ENCODE data around the gene AURKAIP1.

AURKAIP1 gene

DNA sequence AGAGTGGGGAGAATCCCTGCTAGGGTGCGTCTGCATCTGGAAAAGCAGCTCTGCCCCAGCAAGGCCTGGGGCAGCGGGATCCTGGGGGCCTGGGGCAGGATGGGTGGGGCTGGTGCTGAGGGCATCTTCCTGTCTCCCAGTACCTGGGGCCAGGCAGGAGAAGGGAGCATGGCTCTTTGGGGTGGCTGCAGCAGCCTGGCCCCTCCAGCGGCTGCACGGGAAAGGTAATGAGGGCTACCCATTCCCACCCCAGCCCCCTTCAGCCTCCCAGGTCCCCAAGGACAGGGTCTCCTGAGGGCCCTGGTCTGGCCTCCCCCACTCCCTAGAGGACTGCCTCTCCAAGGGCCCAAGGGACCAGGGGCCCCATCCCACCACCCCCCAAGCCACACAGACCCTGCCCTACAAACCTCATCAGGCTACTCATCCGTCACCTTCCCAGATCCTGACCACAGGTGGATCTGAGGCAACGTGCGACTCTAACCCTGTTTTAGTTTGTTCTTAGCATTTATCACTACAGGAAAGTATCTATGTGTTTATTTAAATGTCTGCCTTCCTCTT, 47.0 kb upstream of the AURKAIP1 start:
- Histone ChIP-seq H3K27me3 (ENCODE audit: low read depth, low read length) (no peaks in the 10 kb centered on the region), H3K4me1 (ENCODE audit: low read length) (peaks cover 28% of the 10 kb centered on the region), H3K9ac (ENCODE audit: low read length) (no peak overlapping the region), H3K4me2 (ENCODE audit: low read length) (no peak overlapping the region), H3K9me3 (ENCODE audit: insufficient read depth, low read length) (no peaks in the 10 kb centered on the region), H3K79me2 (ENCODE audit: low read length) (no peaks in the 10 kb centered on the region), H3K36me3 (replicated peaks; ENCODE audit: low read depth, low read length) (no peaks in the 10 kb centered on the region), H4K20me1 (ENCODE audit: insufficient read depth, low read length) (no peaks in the 10 kb centered on the region), H2AFZ (ENCODE audit: low read depth, low read length) (peak overlapping the region; percentile 46; the same call in 1 of the 2 replicates), H3K27ac (ENCODE audit: low read length) (no peak overlapping the region), H3K4me3 (ENCODE audit: low read length) (no peak overlapping the region)
- TF ChIP-seq, protein P1, sequence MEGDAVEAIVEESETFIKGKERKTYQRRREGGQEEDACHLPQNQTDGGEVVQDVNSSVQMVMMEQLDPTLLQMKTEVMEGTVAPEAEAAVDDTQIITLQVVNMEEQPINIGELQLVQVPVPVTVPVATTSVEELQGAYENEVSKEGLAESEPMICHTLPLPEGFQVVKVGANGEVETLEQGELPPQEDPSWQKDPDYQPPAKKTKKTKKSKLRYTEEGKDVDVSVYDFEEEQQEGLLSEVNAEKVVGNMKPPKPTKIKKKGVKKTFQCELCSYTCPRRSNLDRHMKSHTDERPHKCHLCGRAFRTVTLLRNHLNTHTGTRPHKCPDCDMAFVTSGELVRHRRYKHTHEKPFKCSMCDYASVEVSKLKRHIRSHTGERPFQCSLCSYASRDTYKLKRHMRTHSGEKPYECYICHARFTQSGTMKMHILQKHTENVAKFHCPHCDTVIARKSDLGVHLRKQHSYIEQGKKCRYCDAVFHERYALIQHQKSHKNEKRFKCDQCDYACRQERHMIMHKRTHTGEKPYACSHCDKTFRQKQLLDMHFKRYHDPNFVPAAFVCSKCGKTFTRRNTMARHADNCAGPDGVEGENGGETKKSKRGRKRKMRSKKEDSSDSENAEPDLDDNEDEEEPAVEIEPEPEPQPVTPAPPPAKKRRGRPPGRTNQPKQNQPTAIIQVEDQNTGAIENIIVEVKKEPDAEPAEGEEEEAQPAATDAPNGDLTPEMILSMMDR (IDR thresholded peaks at IDR 0.05; ENCODE audit: low read depth, low read length), result no peak
- no peak for TF ChIP-seq EZH2phosphoT487 (IDR thresholded peaks at IDR 0.05; ENCODE audit: low read depth)

DNA sequence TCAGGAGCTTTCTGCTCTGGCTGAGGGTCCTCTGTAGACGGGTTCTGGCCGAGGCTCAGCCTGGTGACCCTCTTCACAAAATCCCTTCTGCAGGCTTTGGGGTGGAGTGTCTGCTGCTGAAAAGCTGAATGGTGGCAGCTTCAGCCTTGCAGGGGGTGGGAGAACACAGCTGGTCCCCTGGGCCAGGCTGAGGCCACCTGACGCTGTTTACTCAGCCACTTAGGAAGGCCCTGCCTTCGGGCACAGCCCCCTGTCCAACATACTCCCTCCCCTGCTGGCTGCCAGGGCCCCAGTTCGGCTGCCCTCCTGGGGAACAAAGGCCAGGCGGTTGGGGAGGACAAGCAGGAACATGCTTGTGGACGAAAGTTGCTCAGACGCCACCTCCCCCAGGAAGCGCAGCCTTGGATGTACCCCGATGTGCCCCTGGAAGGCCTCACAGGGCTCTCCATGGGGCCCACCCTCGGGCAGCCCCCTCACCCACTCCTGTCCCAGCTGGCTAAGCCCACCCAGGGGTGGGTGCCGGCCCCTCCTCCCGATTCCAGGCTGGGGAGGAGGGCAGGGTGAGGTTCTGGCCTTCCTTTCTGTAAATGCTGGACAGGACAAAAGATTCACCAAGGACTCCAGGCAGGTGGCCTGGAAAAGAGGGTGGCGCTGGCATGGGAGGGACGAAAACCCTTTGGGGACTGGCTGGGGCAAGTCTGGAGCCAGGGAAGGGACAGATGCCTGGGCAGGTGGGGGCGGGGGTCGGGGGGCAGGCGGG, 46.3 kb upstream of the AURKAIP1 start, which contains the start of gene ANKRD65:
Gene ANKRD65 (minus strand): TSS at position 130 of the 760 bp plus-strand sequence. CDS start 271 bp downstream, outside the sequence.
- Histone ChIP-seq H3K27me3 (ENCODE audit: low read depth, low read length) (no peaks in the 10 kb centered on the region), H3K9me3 (ENCODE audit: insufficient read depth, low read length) (no peaks in the 10 kb centered on the region), H3K27ac (ENCODE audit: low read length) (no peak within 1 kb of the TSS), H3K4me3 (ENCODE audit: low read length) (no peak within 1 kb of the TSS), H2AFZ (ENCODE audit: low read depth, low read length) (peak within 1 kb of the TSS; percentile 46; the same call in 1 of the 2 replicates), H4K20me1 (ENCODE audit: insufficient read depth, low read length) (no peaks in the 10 kb centered on the region), H3K4me2 (ENCODE audit: low read length) (no peak within 1 kb of the TSS), H3K79me2 (ENCODE audit: low read length) (no peaks in the 10 kb centered on the region), H3K4me1 (ENCODE audit: low read length) (peaks cover 28% of the 10 kb centered on the region), H3K9ac (ENCODE audit: low read length) (no peak within 1 kb of the TSS), H3K36me3 (replicated peaks; ENCODE audit: low read depth, low read length) (no peaks in the 10 kb centered on the region)
- no peak for TF ChIP-seq EZH2phosphoT487 (IDR thresholded peaks at IDR 0.05; ENCODE audit: low read depth)
- TF ChIP-seq, protein P1 (IDR thresholded peaks at IDR 0.05; ENCODE audit: low read depth, low read length), result no peak

DNA sequence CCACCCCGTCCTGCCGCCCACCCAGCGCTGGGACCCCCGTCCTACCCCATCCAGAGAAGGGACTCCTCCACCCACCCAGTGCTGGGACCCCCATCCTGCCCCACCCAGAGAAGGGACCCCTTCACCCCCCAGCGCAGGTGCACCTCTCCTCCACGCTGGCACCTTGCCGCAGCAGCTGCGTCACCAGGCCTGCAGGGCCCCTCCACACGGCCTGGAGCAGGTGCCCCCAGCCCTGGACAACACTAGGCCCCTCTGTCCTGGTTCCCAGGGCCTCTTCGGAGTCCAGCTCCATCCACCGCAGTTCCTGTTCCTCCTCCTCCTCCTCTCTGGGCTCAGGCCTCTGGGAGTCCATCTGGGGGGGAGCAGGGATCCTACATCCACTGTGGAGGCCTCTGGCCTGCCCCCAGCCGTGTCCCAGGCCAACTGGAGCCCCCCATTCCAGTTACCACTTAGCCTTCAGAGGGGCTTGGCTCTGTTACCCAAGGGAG, 45.7 kb upstream of the AURKAIP1 start:
- peak overlapping the region; percentile 40; the same call in 1 of the 2 replicates for H2AFZ ChIP-seq (ENCODE audit: low read depth, low read length)
- H3K4me3 ChIP-seq (ENCODE audit: low read length), result no peak overlapping the region
- no peaks in the 10 kb centered on the region for H3K79me2 ChIP-seq (ENCODE audit: low read length)
- no peak overlapping the region for H3K4me2 ChIP-seq (ENCODE audit: low read length)
- TF ChIP-seq EZH2phosphoT487 (IDR thresholded peaks at IDR 0.05; ENCODE audit: low read depth), result no peak
- TF ChIP-seq, protein P1 (IDR thresholded peaks at IDR 0.05; ENCODE audit: low read depth, low read length), result no peak
- peaks cover 28% of the 10 kb centered on the region for H3K4me1 ChIP-seq (ENCODE audit: low read length)
- H3K9ac ChIP-seq (ENCODE audit: low read length), result no peak overlapping the region
- H3K27me3 ChIP-seq (ENCODE audit: low read depth, low read length), result no peaks in the 10 kb centered on the region
- H3K9me3 ChIP-seq (ENCODE audit: insufficient read depth, low read length), result no peaks in the 10 kb centered on the region
- no peak overlapping the region for H3K27ac ChIP-seq (ENCODE audit: low read length)
- no peaks in the 10 kb centered on the region for H4K20me1 ChIP-seq (ENCODE audit: insufficient read depth, low read length)
- H3K36me3 ChIP-seq (replicated peaks; ENCODE audit: low read depth, low read length), result no peaks in the 10 kb centered on the region

Data from OCI-LY3 (cell line).